Peyer's patch (tissue), 4 donors: ENCODE measurements around the gene EHD1.

Experiments used
- POLR2A ChIP-seq, 2 donors: fragments of 450-650 bp; IDR thresholded peaks; one replicate each; pipeline ENCODE4 v1.5.1; 2017; ENCODE audit warnings: antibody characterized with exemption in 2 of 2, mild to moderate bottlenecking in 2 of 2, moderate library complexity in 2 of 2
- TF ChIP-seq, protein P1 (sequence below), 6 experiments: fragments of 450-650 bp in 4 of 6; fragments of 200-600 bp in 2 of 6; sonication (generic) in 1 of 6; IDR thresholded peaks; one replicate each; pipeline ENCODE4 v1.5.1; 2017 to 2019; ENCODE audit warnings: antibody characterized with exemption in 6 of 6, mild to moderate bottlenecking in 3 of 6, moderate library complexity in 1 of 6

DNA sequence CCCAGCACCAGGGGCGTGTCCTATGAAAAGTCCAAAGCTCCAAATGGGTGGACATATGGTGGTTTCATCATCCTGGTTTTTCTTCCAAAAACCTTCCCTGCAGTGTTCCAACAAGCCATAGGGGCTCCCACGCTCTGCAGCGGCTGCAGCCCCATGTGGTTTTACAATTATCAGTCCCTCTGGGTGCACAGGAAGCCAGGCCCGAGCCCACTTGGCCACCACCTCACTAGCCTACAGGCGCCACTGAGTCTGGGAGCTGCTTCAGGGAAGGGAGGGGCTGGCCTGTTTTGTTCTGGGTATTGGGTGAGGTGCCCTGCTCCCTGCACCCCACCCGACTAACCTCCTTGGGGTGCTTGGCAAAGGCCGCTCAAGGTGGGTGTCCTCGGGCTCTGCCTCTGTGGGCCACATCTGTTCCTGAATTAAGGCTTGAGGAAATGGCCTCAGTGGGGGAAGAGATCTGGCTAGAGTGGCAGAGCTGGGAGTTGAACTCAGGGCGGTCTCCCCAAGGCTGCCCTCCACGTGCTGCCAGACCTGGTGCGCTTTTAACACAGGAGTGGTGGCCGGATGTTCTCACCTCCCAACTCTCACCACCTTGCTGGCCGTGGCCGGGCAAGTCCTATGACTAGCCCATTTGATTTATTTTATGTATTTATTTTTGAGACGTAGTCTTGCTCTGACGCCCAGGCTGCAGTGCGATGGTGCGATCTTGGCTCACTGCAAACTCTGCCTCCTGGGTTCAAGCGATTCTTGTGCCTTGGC is 28.6 kb downstream of the EHD1 start:
- TF ChIP-seq, protein P1, sequence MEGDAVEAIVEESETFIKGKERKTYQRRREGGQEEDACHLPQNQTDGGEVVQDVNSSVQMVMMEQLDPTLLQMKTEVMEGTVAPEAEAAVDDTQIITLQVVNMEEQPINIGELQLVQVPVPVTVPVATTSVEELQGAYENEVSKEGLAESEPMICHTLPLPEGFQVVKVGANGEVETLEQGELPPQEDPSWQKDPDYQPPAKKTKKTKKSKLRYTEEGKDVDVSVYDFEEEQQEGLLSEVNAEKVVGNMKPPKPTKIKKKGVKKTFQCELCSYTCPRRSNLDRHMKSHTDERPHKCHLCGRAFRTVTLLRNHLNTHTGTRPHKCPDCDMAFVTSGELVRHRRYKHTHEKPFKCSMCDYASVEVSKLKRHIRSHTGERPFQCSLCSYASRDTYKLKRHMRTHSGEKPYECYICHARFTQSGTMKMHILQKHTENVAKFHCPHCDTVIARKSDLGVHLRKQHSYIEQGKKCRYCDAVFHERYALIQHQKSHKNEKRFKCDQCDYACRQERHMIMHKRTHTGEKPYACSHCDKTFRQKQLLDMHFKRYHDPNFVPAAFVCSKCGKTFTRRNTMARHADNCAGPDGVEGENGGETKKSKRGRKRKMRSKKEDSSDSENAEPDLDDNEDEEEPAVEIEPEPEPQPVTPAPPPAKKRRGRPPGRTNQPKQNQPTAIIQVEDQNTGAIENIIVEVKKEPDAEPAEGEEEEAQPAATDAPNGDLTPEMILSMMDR (IDR thresholded peaks at IDR 0.05) = no peak
- TF ChIP-seq POLR2A (IDR thresholded peaks at IDR 0.05) = no peak
